CD14-positive monocyte (primary cell): Measurements from ENCODE around the gene RAPGEF1. TPM values are rescaled to one million over a fixed set of nuclear protein-coding genes. Genes with fewer than 3 reads are reported as not detected.

Source experiments
- DNase-seq, 3 donors: peaks; one replicate each; pipeline ENCODE4 v3.0.0-alpha.2; 2011 to 2022
- H2AFZ ChIP-seq: 2 replicates; pipeline ENCODE4 v1.6.0; 2012; ENCODE audit warnings: mild to moderate bottlenecking, low read depth, low read length, inconsistent platforms; ENCODE audit not compliant: insufficient read depth, poor library complexity, severe bottlenecking
- H3K27ac ChIP-seq, 2 donors: 1 replicate in 1 of 2; 2 replicates in 1 of 2; pipeline ENCODE4 v1.5.1; 2012 to 2013; ENCODE audit warnings: low read length in 2 of 2, control low read depth in 1 of 2, inconsistent platforms in 1 of 2, low read depth in 1 of 2, mild to moderate bottlenecking in 1 of 2
- H3K27me3 ChIP-seq, 2 donors: one replicate each; pipeline versions ENCODE4 v1.6.0 to v1.6.1; 2011 to 2013; ENCODE audit warnings: low read length in 2 of 2; ENCODE audit not compliant: control insufficient read depth in 2 of 2, insufficient read depth in 2 of 2
- H3K36me3 ChIP-seq, 2 donors: replicated peaks in 1 of 2; 1 replicate in 1 of 2; 2 replicates in 1 of 2; pipeline versions ENCODE4 v1.5.1 to v1.6.1; 2012 to 2013; ENCODE audit warnings: low read length in 2 of 2, control low read depth in 1 of 2, inconsistent platforms in 1 of 2, mild to moderate bottlenecking in 1 of 2; ENCODE audit not compliant: insufficient read depth in 2 of 2, control insufficient read depth in 1 of 2
- H3K4me1 ChIP-seq, 2 donors: 1 replicate in 1 of 2; 2 replicates in 1 of 2; pipeline versions ENCODE4 v1.5.1 to v1.6.1; 2012 to 2013; ENCODE audit warnings: low read length in 2 of 2, control low read depth in 1 of 2, inconsistent platforms in 1 of 2, mild to moderate bottlenecking in 1 of 2, moderate library complexity in 1 of 2; ENCODE audit not compliant: insufficient read depth in 2 of 2, control insufficient read depth in 1 of 2
- H3K4me2 ChIP-seq: replicated peaks from 2 replicates; pipeline ENCODE3; 2012; ENCODE audit warnings: low read length, moderate library complexity, mild to moderate bottlenecking; ENCODE audit not compliant: poor library complexity, severe bottlenecking; ENCODE audit errors: extremely low read depth
- H3K4me3 ChIP-seq, 3 experiments: fragments of 200-600 bp in 1 of 3; sonication (generic) in 1 of 3; replicated peaks in 1 of 3; 1 replicate in 2 of 3; 2 replicates in 1 of 3; pipeline ENCODE4 v1.5.1; 2011 to 2013; ENCODE audit warnings: low read length in 3 of 3, mild to moderate bottlenecking in 3 of 3, control low read depth in 2 of 3, low read depth in 2 of 3, inconsistent platforms in 1 of 3, moderate library complexity in 1 of 3
- H3K79me2 ChIP-seq: 2 replicates; pipeline ENCODE4 v1.6.0; 2012; ENCODE audit warnings: mild to moderate bottlenecking, control low read depth, inconsistent platforms, low read length, moderate library complexity; ENCODE audit not compliant: insufficient read depth
- H3K9ac ChIP-seq: 2 replicates; pipeline ENCODE4 v1.6.0; 2017; ENCODE audit warnings: low read length, mild to moderate bottlenecking; ENCODE audit not compliant: insufficient read depth, poor library complexity, severe bottlenecking
- H3K9me3 ChIP-seq, 2 donors: replicated peaks in 1 of 2; 1 replicate in 1 of 2; 2 replicates in 1 of 2; pipeline versions ENCODE4 v1.5.1 to v1.6.1; 2012 to 2013; ENCODE audit warnings: low read length in 2 of 2, control low read depth in 1 of 2; ENCODE audit not compliant: control insufficient read depth in 1 of 2, insufficient read depth in 1 of 2
- H4K20me1 ChIP-seq: 2 replicates; pipeline ENCODE4 v1.6.0; 2012; ENCODE audit warnings: mild to moderate bottlenecking, low read length, control low read depth, moderate library complexity; ENCODE audit not compliant: insufficient read depth
- H3K27ac Mint-ChIP-seq, 7 donors: one replicate each; pipeline ENCODE4 v1.8.0; 2020; ENCODE audit warnings: mild to moderate bottlenecking in 7 of 7, mixed read lengths in 7 of 7, moderate library complexity in 6 of 7, inconsistent platforms in 2 of 7
- H3K27me3 Mint-ChIP-seq, 3 donors: one replicate each; pipeline ENCODE4 v1.8.0; 2021 to 2022; ENCODE audit warnings: low read depth in 3 of 3, mild to moderate bottlenecking in 3 of 3, mixed read lengths in 3 of 3, moderate library complexity in 3 of 3, inconsistent platforms in 1 of 3
- H3K36me3 Mint-ChIP-seq, 2 donors: one replicate each; pipeline ENCODE4 v1.8.0; 2020; ENCODE audit warnings: mixed read lengths in 2 of 2, inconsistent platforms in 1 of 2, mild to moderate bottlenecking in 1 of 2
- H3K4me1 Mint-ChIP-seq: one replicate; pipeline ENCODE4 v1.8.0; 2020; ENCODE audit warnings: mild to moderate bottlenecking, mixed read lengths
- H3K4me3 Mint-ChIP-seq, 2 donors: one replicate each; pipeline ENCODE4 v1.8.0; 2020; ENCODE audit warnings: mild to moderate bottlenecking in 2 of 2, mixed read lengths in 2 of 2, moderate library complexity in 1 of 2
- H3K9me3 Mint-ChIP-seq, 7 donors: one replicate each; pipeline ENCODE4 v1.8.0; 2020 to 2022; ENCODE audit warnings: mixed read lengths in 7 of 7, mild to moderate bottlenecking in 6 of 7, moderate library complexity in 6 of 7, inconsistent platforms in 2 of 7
- CTCF ChIP-seq: fragments of 200-600 bp; IDR thresholded peaks from one replicate; pipeline ENCODE4 v1.8.0; 2022; ENCODE audit warnings: antibody characterized with exemption, mild to moderate bottlenecking
- WGBS: methylation state at CpG from one replicate; pipeline ENCODE4 v1.1.5; 2013; ENCODE audit warnings: missing lambda C conversion rate; ENCODE audit not compliant: insufficient coverage; 5-methylcytosine and 5-hydroxymethylcytosine counted together
- intact Hi-C, 2 donors: fragments of 100-400 bp; cut with micrococcal nuclease; formaldehyde crosslinking; loops; one replicate each; pipeline versions ENCODE4 v1.15.0 to v1.15.1; 2023
- polyA plus RNA-seq, 3 donors: library from polyadenylated mRNA; depleted of rRNA in 1 of 3; unstranded in 2 of 3; stranded (reverse) in 1 of 3; fragments of 300-500 nt in 2 of 3; fragments of >200 nt in 1 of 3; fragmentation: Illumina TruSeq in 2 of 3; gene quantifications; 1 replicate in 2 of 3; 2 replicates in 1 of 3; pipeline ENCODE4 v1.2.3, GENCODE V29; 2012 to 2021

Gene RAPGEF1
- polyA plus RNA-seq, 3 donors: 1.7 to 71.7 (median 3.0) TPM

- no peak for TF ChIP-seq CTCF
- intact Hi-C loops: loop anchor here in 1 of 2 donors (5.0 kb wide), 1 partner anchor 51 kb away; no protein-coding TSS in a partner anchor
- Histone ChIP-seq H3K27me3 (no peaks in the 10 kb centered on the region), H3K79me2 (peaks cover 6% of the 10 kb centered on the region), H3K4me1 (peaks cover 59 to 71% of the 10 kb centered on the region in 2 donors), H3K4me3 (no peak overlapping the region), H4K20me1 (peaks cover 22% of the 10 kb centered on the region), H2AFZ (no peak overlapping the region), H3K9ac (no peak overlapping the region), H3K4me2 (no peak overlapping the region), H3K36me3 (peaks cover 51 to 75% of the 10 kb centered on the region in 2 donors), H3K27ac (peak overlapping the region in 1 of 2 donors; percentile 44), H3K9me3 (no peaks in the 10 kb centered on the region)
- H3K9me3 Mint-ChIP-seq: no peaks in the 10 kb centered on the region
- H3K36me3 Mint-ChIP-seq: peaks cover 78 to 87% of the 10 kb centered on the region in 2 donors
- WGBS: 85% methylated on average over 15 of the region's 20 CpGs
- no peak for DNase-seq
- no peak overlapping the region for H3K4me3 Mint-ChIP-seq
- H3K27me3 Mint-ChIP-seq: peaks cover 0 to 2% (median 0%) of the 10 kb centered on the region in 3 donors
- peaks cover 65% of the 10 kb centered on the region for H3K4me1 Mint-ChIP-seq
- H3K27ac Mint-ChIP-seq: peak overlapping the region in 6 of 7 donors; percentile 35 to 85 (median 62)
Observed at GRCh38 chr9:131595696-131596429, 144.0 kb downstream of the RAPGEF1 start.

DNA sequence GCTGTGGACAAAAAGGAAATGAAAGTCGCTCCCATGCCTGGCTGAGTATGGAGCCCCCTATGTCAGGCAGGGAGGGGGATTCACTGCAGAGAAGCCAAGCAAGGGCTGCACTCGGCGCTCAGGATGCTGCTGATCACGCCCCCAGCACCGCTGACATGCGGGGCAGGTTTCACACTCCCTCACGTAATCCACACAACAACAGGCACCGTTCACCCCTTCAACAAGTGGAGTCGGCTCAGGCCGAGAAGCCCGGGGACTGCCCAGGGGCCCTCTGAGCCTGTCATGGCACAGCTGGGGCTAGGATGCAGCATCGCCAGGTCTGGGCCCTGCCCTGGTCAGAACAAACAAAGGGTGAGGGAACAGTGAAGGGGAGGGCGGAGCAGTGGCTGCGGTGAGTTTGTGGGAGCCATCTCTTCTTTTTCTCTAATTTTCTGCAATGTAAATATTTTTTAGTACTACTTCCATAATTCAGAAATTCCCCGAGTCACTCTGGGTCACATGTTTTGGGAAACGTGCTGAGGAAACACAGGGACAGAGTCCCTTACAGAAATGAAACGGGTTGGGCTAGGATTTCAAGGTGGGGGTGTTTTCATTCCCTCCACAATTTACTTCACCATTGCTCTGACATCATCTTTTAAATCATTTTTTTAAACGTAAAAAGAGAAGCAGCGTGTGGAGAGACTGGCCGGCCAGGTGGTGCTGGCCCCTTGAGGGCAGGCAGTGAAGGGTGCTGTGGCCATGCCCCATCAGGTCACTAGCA, 144.8 kb downstream of the RAPGEF1 start:
- WGBS: 53% methylated on average over 9 of the region's 20 CpGs
- Histone ChIP-seq H3K36me3 (peaks cover 53 to 75% of the 10 kb centered on the region in 2 donors), H3K27me3 (no peaks in the 10 kb centered on the region), H3K9ac (peak overlapping the region; percentile 1), H3K9me3 (no peaks in the 10 kb centered on the region), H2AFZ (no peak overlapping the region), H3K4me2 (no peak overlapping the region), H4K20me1 (peaks cover 30% of the 10 kb centered on the region), H3K4me3 (no peak overlapping the region), H3K4me1 (peaks cover 67 to 79% of the 10 kb centered on the region in 2 donors), H3K27ac (peak overlapping the region in 1 of 2 donors; percentile 44), H3K79me2 (peaks cover 6% of the 10 kb centered on the region)
- H3K9me3 Mint-ChIP-seq: no peaks in the 10 kb centered on the region
- H3K36me3 Mint-ChIP-seq: peaks cover 77 to 88% of the 10 kb centered on the region in 2 donors
- H3K4me3 Mint-ChIP-seq: no peak overlapping the region
- H3K27ac Mint-ChIP-seq: peak overlapping the region in 5 of 7 donors; percentile 35 to 63 (median 51)
- no peak for TF ChIP-seq CTCF
- intact Hi-C loops: loop anchor here (5.0 kb wide), 2 partner anchors 52 to 147 kb away; partner anchors contain the start of gene RAPGEF1 (in 1 of the 2)
- H3K4me1 Mint-ChIP-seq: peaks cover 73% of the 10 kb centered on the region
- DNase-seq: peak in 1 of 3 donors; percentile 33
- H3K27me3 Mint-ChIP-seq: peaks cover 0 to 2% (median 0%) of the 10 kb centered on the region in 3 donors
